PC-9 (cell line): ENCODE measurements around the gene USF1. TPM values are rescaled to one million over a fixed set of nuclear protein-coding genes. Genes with fewer than 3 reads are reported as not detected.

Experiments used
- BruUV-seq: library from RNA; stranded (reverse); fragments of 400-500 nt; replicated peaks from 2 replicates; lab custom pipeline; 2021; lab: Mats Ljungman, UMichigan
- CTCF ChIA-PET: fragments of 300-600 bp; sonication (Branson Sonifier 250); formaldehyde crosslinking; loops from one replicate; lab custom pipeline; 2022; ENCODE audit warnings: antibody characterized with exemption; lab: Charles Lee
- POLR2A ChIA-PET: fragments of 300-600 bp; sonication (Branson Sonifier 250); formaldehyde crosslinking; loops from one replicate; lab custom pipeline; 2022; ENCODE audit warnings: antibody characterized with exemption; ENCODE audit not compliant: unreplicated experiment; lab: Charles Lee
- DNase-seq, 2 experiments: peaks; one replicate each; pipeline versions ENCODE4 v3.0.0 to v3.0.0-alpha.2; 2015 to 2022; ENCODE audit warnings: mixed read lengths in 1 of 2
- H2AFZ ChIP-seq: fragments of 200-600 bp; sonication (generic); 2 replicates; pipeline ENCODE4 v1.8.1; 2017; ENCODE audit warnings: antibody characterized with exemption
- H3F3A ChIP-seq: fragments of 200-600 bp; sonication (generic); 2 replicates; pipeline ENCODE4 v1.8.1; 2017; ENCODE audit warnings: antibody characterized with exemption, mild to moderate bottlenecking, low read depth; ENCODE audit not compliant: insufficient read depth
- H3K27ac ChIP-seq: fragments of 200-600 bp; sonication (generic); 2 replicates; pipeline ENCODE4 v1.6.1; 2016; ENCODE audit warnings: mixed run types
- H3K27me3 ChIP-seq: fragments of 200-600 bp; sonication (generic); 2 replicates; pipeline ENCODE4 v1.6.1; 2016; ENCODE audit warnings: low read depth, mixed run types; ENCODE audit not compliant: insufficient read depth
- H3K36me3 ChIP-seq: fragments of 200-600 bp; sonication (generic); 2 replicates; pipeline ENCODE4 v1.6.1; 2016; ENCODE audit warnings: low read depth, mixed run types
- H3K4me1 ChIP-seq: fragments of 200-600 bp; sonication (generic); replicated peaks from 2 replicates; pipeline ENCODE4 v1.6.1; 2016; ENCODE audit warnings: mixed run types; ENCODE audit not compliant: insufficient read depth
- H3K4me2 ChIP-seq: fragments of 200-600 bp; sonication (generic); 2 replicates; pipeline ENCODE4 v1.6.1; 2017; ENCODE audit warnings: mixed run types
- H3K4me3 ChIP-seq: fragments of 200-600 bp; sonication (generic); 2 replicates; pipeline ENCODE4 v1.6.1; 2016; ENCODE audit warnings: mixed run types
- H3K79me2 ChIP-seq: fragments of 200-600 bp; sonication (generic); 2 replicates; pipeline ENCODE4 v1.6.1; 2017; ENCODE audit warnings: low read depth, mixed run types
- H3K9me2 ChIP-seq: fragments of 200-600 bp; sonication (generic); 2 replicates; pipeline ENCODE4 v1.8.1; 2017; ENCODE audit warnings: mild to moderate bottlenecking; ENCODE audit not compliant: insufficient read depth
- H3K9me3 ChIP-seq: fragments of 200-600 bp; sonication (generic); 2 replicates; pipeline ENCODE4 v1.8.1; 2016; ENCODE audit warnings: low read depth; ENCODE audit not compliant: insufficient read depth
- H4K20me1 ChIP-seq: fragments of 200-600 bp; sonication (generic); 2 replicates; pipeline ENCODE4 v1.8.1; 2017; ENCODE audit not compliant: insufficient read depth
- EZH2 ChIP-seq: fragments of 200-600 bp; sonication (generic); IDR thresholded peaks from 2 replicates; pipeline ENCODE4 v1.8.0; 2017; ENCODE audit warnings: antibody characterized with exemption, low read depth
- intact Hi-C: fragments of 100-400 bp; cut with micrococcal nuclease; formaldehyde crosslinking; loops from one replicate; pipeline ENCODE4 v1.10.0; 2022; ENCODE audit not compliant: unreplicated experiment
- total RNA-seq: library from RNA; stranded (reverse); gene quantifications from 2 replicates; pipeline ENCODE4 v1.2.3, GENCODE V29; 2021
- TF ChIP-seq, protein P1 (sequence below): fragments of 200-600 bp; sonication (generic); conservative IDR thresholded peaks from 2 replicates; pipeline ENCODE4 v1.6.1; 2017; ENCODE audit warnings: mixed run types, antibody characterized with exemption, mild to moderate bottlenecking, moderate library complexity

Gene USF1
- total RNA-seq, 1 experiment from 2014 or later: 43.2 TPM

DNA sequence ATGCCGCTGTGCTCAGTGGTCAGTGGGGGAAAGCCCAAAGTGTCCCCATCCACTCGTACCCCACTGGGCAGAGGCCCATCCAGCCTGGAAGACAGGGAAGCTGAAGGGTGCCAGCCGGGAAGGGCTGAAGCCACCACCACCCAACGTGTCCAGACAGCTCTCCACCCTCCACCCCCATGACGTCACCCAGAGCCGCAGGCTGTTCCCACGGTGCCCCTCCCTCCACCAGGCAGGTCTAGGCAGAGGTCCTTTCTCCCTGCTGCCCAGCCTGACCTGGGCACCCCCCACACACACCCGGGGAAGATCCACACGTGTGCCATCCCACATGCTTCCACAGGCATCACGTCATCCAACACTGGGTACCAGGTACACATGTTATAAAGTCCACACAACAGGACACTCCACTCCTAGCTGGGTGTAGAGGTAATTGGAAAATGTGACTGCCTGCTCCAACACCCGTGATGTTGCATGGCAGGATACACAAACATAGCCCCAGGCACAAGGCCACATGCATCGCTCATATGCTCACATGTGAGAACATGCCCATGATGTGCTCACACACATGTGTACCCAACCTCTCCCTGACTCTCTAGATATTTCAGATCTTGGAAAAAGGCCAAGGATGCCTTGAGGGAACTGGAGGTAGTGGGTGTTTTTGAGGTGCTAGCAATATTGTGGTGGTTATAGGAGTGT lies 29.0 kb upstream of the USF1 start:
- Histone ChIP-seq H3K4me1 (no peaks in the 10 kb centered on the region), H3K9me2 (no peaks in the 10 kb centered on the region), H3K36me3 (no peaks in the 10 kb centered on the region), H3K9me3 (no peaks in the 10 kb centered on the region), H3K79me2 (0 out of 2 replicates have a peak, but pooled peaks cover 3% of the 10 kb centered on the region), H3K4me3 (no peak overlapping the region), H3K4me2 (no peak overlapping the region), H4K20me1 (no peaks in the 10 kb centered on the region), H3K27me3 (no peaks in the 10 kb centered on the region), H3F3A (no peaks in the 10 kb centered on the region; the same call in none of the 2 replicates), H3K27ac (no peak overlapping the region), H2AFZ (no peak overlapping the region)
- intact Hi-C loops: no loop called here
- no TSS peak for BruUV-seq
- POLR2A ChIA-PET: no interaction called here
- CTCF ChIA-PET: no interaction called here
- peak in 1 of 2 experiments; percentile 75 for DNase-seq
- TF ChIP-seq, protein P1, sequence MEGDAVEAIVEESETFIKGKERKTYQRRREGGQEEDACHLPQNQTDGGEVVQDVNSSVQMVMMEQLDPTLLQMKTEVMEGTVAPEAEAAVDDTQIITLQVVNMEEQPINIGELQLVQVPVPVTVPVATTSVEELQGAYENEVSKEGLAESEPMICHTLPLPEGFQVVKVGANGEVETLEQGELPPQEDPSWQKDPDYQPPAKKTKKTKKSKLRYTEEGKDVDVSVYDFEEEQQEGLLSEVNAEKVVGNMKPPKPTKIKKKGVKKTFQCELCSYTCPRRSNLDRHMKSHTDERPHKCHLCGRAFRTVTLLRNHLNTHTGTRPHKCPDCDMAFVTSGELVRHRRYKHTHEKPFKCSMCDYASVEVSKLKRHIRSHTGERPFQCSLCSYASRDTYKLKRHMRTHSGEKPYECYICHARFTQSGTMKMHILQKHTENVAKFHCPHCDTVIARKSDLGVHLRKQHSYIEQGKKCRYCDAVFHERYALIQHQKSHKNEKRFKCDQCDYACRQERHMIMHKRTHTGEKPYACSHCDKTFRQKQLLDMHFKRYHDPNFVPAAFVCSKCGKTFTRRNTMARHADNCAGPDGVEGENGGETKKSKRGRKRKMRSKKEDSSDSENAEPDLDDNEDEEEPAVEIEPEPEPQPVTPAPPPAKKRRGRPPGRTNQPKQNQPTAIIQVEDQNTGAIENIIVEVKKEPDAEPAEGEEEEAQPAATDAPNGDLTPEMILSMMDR: no peak

DNA sequence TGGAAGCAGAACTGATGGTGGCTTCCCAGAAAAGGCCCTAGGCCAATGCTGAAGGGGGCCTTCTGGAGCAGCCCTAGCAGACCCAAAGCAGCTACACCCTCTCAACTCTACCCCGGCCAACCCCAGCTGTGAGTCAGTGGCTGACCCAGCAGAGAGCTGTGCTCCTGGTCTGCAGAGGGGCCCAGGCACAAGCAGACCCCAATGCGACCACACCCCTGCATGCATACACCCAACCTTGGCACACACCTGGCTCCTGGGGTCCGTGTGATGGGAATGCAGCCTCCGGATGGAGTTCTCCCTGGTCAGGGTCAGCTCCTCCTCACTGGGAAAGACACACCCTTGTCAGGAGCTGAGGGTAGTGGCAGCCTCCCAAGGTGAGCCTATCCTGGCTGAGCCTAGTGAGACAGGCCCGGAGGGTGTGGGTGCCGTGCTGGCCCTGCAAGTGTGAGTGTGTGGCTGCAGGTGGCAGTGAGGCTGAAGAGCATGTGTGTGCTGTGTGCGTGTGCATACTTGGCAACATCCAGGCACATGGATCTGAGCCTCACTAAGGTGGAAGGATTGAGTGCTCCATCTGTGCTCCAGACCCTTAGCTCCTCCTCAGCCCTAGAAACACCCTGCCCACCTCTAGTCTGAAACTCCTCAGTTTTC lies 27.8 kb upstream of the USF1 start:
- Histone ChIP-seq H3K79me2 (no peaks in the 10 kb centered on the region), H2AFZ (no peak overlapping the region), H3F3A (no peaks in the 10 kb centered on the region; the same call in none of the 2 replicates), H3K9me3 (no peaks in the 10 kb centered on the region), H3K4me2 (no peak overlapping the region), H3K27ac (no peak overlapping the region), H3K27me3 (no peaks in the 10 kb centered on the region), H4K20me1 (no peaks in the 10 kb centered on the region), H3K9me2 (no peaks in the 10 kb centered on the region), H3K4me1 (no peaks in the 10 kb centered on the region), H3K36me3 (no peaks in the 10 kb centered on the region), H3K4me3 (no peak overlapping the region)
- no peak for DNase-seq
- intact Hi-C loops: no loop called here
- TF ChIP-seq, protein P1: no peak
- no peak for TF ChIP-seq EZH2
- no TSS peak for BruUV-seq
- CTCF ChIA-PET: no interaction called here
- POLR2A ChIA-PET: interaction anchor here (0.6 kb wide), 1 partner anchor 652 kb away, joined by 6 read pairs; no protein-coding TSS in a partner anchor

DNA sequence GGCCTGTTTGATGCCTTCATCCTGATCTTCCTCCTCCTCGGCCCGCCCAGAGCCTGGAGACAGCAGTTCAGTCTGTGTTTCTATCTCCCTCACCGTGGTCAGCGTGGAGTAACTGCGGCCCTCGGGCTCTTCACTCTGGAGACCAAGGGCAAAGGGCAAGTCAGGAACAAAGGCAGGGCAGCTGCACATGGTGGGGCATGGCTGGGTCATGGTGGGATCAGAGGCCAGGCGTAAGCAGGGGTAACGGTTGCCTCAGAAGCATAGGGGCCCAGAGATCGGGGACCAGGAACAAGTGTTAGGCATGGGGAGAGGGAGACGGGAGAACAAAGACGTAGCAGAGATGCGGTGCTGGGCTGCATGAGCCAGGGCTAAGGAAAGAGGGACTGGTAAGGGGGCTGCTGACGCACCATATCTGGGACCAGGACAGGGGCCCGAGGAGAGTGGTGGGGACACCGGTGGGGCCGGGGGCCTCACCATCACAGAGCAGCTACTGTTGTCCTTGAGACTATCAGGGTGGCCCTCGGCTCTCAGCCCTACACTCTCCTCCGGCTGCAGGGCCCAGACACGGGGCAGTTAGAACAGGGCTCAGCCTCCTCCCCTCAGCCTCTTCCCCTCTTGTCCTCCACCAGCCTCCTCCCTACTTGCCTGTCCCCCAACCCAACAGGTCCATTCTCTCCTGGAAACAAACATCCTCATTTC lies 27.1 kb upstream of the USF1 start:
- no peak overlapping the region for H3K27ac ChIP-seq
- no peaks in the 10 kb centered on the region for H3K9me3 ChIP-seq
- intact Hi-C loops: loop anchor here (1.0 kb wide), 1 partner anchor 24 kb away; no protein-coding TSS in a partner anchor
- H2AFZ ChIP-seq: no peak overlapping the region
- BruUV-seq: no TSS peak
- no peaks in the 10 kb centered on the region for H3K4me1 ChIP-seq
- CTCF ChIA-PET: no interaction called here
- no peak overlapping the region for H3K4me2 ChIP-seq
- no peak for DNase-seq
- H3K36me3 ChIP-seq: no peaks in the 10 kb centered on the region
- no peaks in the 10 kb centered on the region; the same call in none of the 2 replicates for H3F3A ChIP-seq
- TF ChIP-seq, protein P1: no peak
- no peak for TF ChIP-seq EZH2
- H4K20me1 ChIP-seq: no peaks in the 10 kb centered on the region
- POLR2A ChIA-PET: interaction anchor here (0.6 kb wide), 1 partner anchor 653 kb away, joined by 6 read pairs; no protein-coding TSS in a partner anchor
- no peaks in the 10 kb centered on the region for H3K27me3 ChIP-seq
- H3K79me2 ChIP-seq: no peaks in the 10 kb centered on the region
- no peak overlapping the region for H3K4me3 ChIP-seq
- no peaks in the 10 kb centered on the region for H3K9me2 ChIP-seq
